WTC11 (cell line): ENCODE data around the gene CCNB2. TPM values are rescaled to one million over a fixed set of nuclear protein-coding genes. Genes with fewer than 3 reads are reported as not detected.

Source experiments
- ATAC-seq: fragments of 200-7000 bp; cut with Tn5 transposase; 2 replicates; pipeline ENCODE4 v1.10.0; 2021; ENCODE audit warnings: mild to moderate bottlenecking, moderate library complexity
- CTCF ChIA-PET: fragments of 300-600 bp; sonication (Branson Sonifier 250); formaldehyde crosslinking; loops from one replicate; lab custom pipeline; 2021; ENCODE audit warnings: antibody characterized with exemption; lab: Charles Lee
- POLR2A ChIA-PET: fragments of 350-600 bp; sonication (Branson Sonifier 250); formaldehyde crosslinking; loops from one replicate; lab custom pipeline; 2021; ENCODE audit warnings: antibody characterized with exemption; lab: Charles Lee
- DNase-seq: peaks from one replicate; pipeline ENCODE4 v3.0.0; 2021; ENCODE audit warnings: low spot score
- H3K27ac Mint-ChIP-seq: 2 replicates; pipeline ENCODE4 v1.8.0; 2021; ENCODE audit warnings: mixed read lengths
- H3K27me3 Mint-ChIP-seq: 2 replicates; pipeline ENCODE4 v1.8.0; 2021; ENCODE audit warnings: low read depth, mild to moderate bottlenecking, moderate library complexity, mixed read lengths
- H3K36me3 Mint-ChIP-seq: 2 replicates; pipeline ENCODE4 v1.8.0; 2021; ENCODE audit warnings: mixed read lengths
- H3K4me1 Mint-ChIP-seq: 2 replicates; pipeline ENCODE4 v1.8.0; 2022; ENCODE audit warnings: mixed read lengths
- H3K4me3 Mint-ChIP-seq: 2 replicates; pipeline ENCODE4 v1.8.0; 2021; ENCODE audit warnings: mild to moderate bottlenecking, moderate library complexity, mixed read lengths
- H3K9me3 Mint-ChIP-seq: 2 replicates; pipeline ENCODE4 v1.8.0; 2021; ENCODE audit warnings: mixed read lengths
- CBFB ChIP-seq: sonication (generic); formaldehyde crosslinking; IDR thresholded peaks from 2 replicates; pipeline ENCODE4 v1.8.1; 2022; ENCODE audit warnings: mild to moderate bottlenecking, low read depth, missing genetic modification reagents
- EMX1 ChIP-seq: fragments of 250-450 bp; sonication (Bioruptor Pico); IDR thresholded peaks from 2 replicates; pipeline ENCODE4 v1.8.0; 2021; ENCODE audit warnings: mild to moderate bottlenecking
- ESRRA ChIP-seq: sonication (generic); formaldehyde crosslinking; IDR thresholded peaks from 2 replicates; pipeline ENCODE4 v1.8.1; 2022; ENCODE audit warnings: mild to moderate bottlenecking, missing genetic modification reagents, borderline replicate concordance
- GTF2I ChIP-seq: fragments of 250-450 bp; sonication (Bioruptor Pico); conservative IDR thresholded peaks from 2 replicates; pipeline ENCODE4 v1.4.0; 2021; ENCODE audit warnings: mild to moderate bottlenecking
- KAT7 ChIP-seq: sonication (generic); formaldehyde crosslinking; IDR thresholded peaks from 2 replicates; pipeline ENCODE4 v1.8.1; 2023; ENCODE audit warnings: missing genetic modification reagents, mild to moderate bottlenecking, borderline replicate concordance
- MYBL2 ChIP-seq: sonication (generic); formaldehyde crosslinking; IDR thresholded peaks from 2 replicates; pipeline ENCODE4 v1.8.1; 2023; ENCODE audit warnings: mild to moderate bottlenecking, moderate library complexity, missing genetic modification reagents
- OVOL2 ChIP-seq: fragments of 250-450 bp; sonication (Bioruptor Pico); IDR thresholded peaks from 2 replicates; pipeline ENCODE4 v1.9.0; 2021; ENCODE audit warnings: mild to moderate bottlenecking, borderline replicate concordance
- RELA ChIP-seq: sonication (generic); formaldehyde crosslinking; IDR thresholded peaks from 2 replicates; pipeline ENCODE4 v1.8.1; 2022; ENCODE audit warnings: missing genetic modification reagents, mild to moderate bottlenecking, borderline replicate concordance
- RORB ChIP-seq: fragments of 250-450 bp; sonication (Bioruptor Pico); IDR thresholded peaks from 2 replicates; pipeline ENCODE4 v1.9.0; 2021; ENCODE audit warnings: mild to moderate bottlenecking
- TCF7 ChIP-seq: sonication (generic); formaldehyde crosslinking; IDR thresholded peaks from 2 replicates; pipeline ENCODE4 v1.8.0; 2022; ENCODE audit warnings: mild to moderate bottlenecking, low read depth, missing genetic modification reagents, moderate library complexity
- ZBTB21 ChIP-seq: sonication (generic); formaldehyde crosslinking; IDR thresholded peaks from 2 replicates; pipeline ENCODE4 v1.8.1; 2023; ENCODE audit warnings: mild to moderate bottlenecking, missing genetic modification reagents, borderline replicate concordance
- ZNF121 ChIP-seq: sonication (generic); formaldehyde crosslinking; IDR thresholded peaks from 2 replicates; pipeline ENCODE4 v1.8.0; 2023; ENCODE audit warnings: missing genetic modification reagents
- ZNF317 ChIP-seq: sonication (generic); formaldehyde crosslinking; IDR thresholded peaks from 2 replicates; pipeline ENCODE4 v1.8.1; 2023; ENCODE audit warnings: low read depth, mild to moderate bottlenecking, moderate library complexity, missing genetic modification reagents, borderline replicate concordance
- ZNF396 ChIP-seq: fragments of 250-450 bp; sonication (Bioruptor Pico); IDR thresholded peaks from 2 replicates; pipeline ENCODE4 v1.8.0; 2021; ENCODE audit warnings: mild to moderate bottlenecking, moderate library complexity, borderline replicate concordance
- ZNF416 ChIP-seq: fragments of 250-450 bp; sonication (Bioruptor Pico); IDR thresholded peaks from 2 replicates; pipeline ENCODE4 v1.9.0; 2021; ENCODE audit warnings: mild to moderate bottlenecking, inconsistent platforms
- ZNF423 ChIP-seq: fragments of 250-450 bp; sonication (Bioruptor Pico); IDR thresholded peaks from 2 replicates; pipeline ENCODE4 v2.1.2; 2022; ENCODE audit warnings: mild to moderate bottlenecking, moderate library complexity
- total RNA-seq: library from RNA; stranded (reverse); gene quantifications from 3 replicates; pipeline ENCODE4 v1.2.3, GENCODE V29; 2021
- TF ChIP-seq, protein P1 (sequence below): fragments of 250-450 bp; sonication (Bioruptor Pico); IDR thresholded peaks from 2 replicates; pipeline ENCODE4 v2.1.2; 2022; ENCODE audit warnings: mild to moderate bottlenecking, moderate library complexity
- TF ChIP-seq, protein P2 (sequence below): sonication (generic); formaldehyde crosslinking; IDR thresholded peaks from 2 replicates; pipeline ENCODE4 v1.8.1; 2023; ENCODE audit warnings: mild to moderate bottlenecking, missing genetic modification reagents
- TF ChIP-seq, protein P3 (sequence below): fragments of 250-450 bp; sonication (Bioruptor Pico); IDR thresholded peaks from 2 replicates; pipeline ENCODE4 v1.8.0; 2021; ENCODE audit warnings: mild to moderate bottlenecking
- TF ChIP-seq, protein P4 (sequence below): sonication (generic); formaldehyde crosslinking; IDR thresholded peaks from 2 replicates; pipeline ENCODE4 v1.8.1; 2023; ENCODE audit warnings: mild to moderate bottlenecking, missing genetic modification reagents, borderline replicate concordance

Gene CCNB2
- total RNA-seq, 1 experiment from 2014 or later = 93.3 TPM

DNA sequence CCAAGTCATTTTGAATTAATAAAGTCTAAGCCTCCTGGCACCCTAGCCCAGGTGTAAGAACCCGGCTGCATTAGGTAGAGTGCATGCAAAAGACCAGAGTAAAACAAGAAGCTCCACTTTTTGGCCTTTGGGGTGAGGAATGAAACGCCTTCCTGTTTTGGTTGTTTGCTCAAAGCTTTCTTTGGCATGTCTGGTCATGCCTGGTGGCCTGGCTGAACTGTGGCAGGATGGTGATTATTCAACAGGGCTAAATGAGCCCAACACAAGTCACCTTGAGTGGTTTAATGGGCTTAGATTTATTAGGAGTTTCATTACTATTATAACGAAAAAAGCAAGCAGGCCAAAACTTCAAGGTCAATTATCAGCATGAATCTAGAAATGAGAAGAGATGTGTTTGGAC is 60.8 kb downstream of the CCNB2 start:
- CTCF ChIA-PET = interaction anchor here (0.5 to 4.0 kb wide), 6 partner anchors 9 to 402 kb away, joined by 4 to 20 read pairs (median 4); no protein-coding TSS in a partner anchor
- peak overlapping the region; percentile 63 for H3K27ac Mint-ChIP-seq
- peaks cover 4% of the 10 kb centered on the region for H3K9me3 Mint-ChIP-seq
- peaks cover 22% of the 10 kb centered on the region for H3K4me1 Mint-ChIP-seq
- TF ChIP-seq, protein P1, sequence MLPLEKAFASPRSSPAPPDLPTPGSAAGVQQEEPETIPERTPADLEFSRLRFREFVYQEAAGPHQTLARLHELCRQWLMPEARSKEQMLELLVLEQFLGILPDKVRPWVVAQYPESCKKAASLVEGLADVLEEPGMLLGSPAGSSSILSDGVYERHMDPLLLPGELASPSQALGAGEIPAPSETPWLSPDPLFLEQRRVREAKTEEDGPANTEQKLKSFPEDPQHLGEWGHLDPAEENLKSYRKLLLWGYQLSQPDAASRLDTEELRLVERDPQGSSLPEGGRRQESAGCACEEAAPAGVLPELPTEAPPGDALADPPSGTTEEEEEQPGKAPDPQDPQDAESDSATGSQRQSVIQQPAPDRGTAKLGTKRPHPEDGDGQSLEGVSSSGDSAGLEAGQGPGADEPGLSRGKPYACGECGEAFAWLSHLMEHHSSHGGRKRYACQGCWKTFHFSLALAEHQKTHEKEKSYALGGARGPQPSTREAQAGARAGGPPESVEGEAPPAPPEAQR = no peak
- TF ChIP-seq RELA (CRISPR knock-in tag) (no peak), ZNF423 (CRISPR knock-in tag) (no peak), TCF7 (CRISPR knock-in tag) (no peak), GTF2I (CRISPR knock-in tag) (no peak), ZBTB21 (CRISPR knock-in tag) (no peak)
- TF ChIP-seq, protein P2, sequence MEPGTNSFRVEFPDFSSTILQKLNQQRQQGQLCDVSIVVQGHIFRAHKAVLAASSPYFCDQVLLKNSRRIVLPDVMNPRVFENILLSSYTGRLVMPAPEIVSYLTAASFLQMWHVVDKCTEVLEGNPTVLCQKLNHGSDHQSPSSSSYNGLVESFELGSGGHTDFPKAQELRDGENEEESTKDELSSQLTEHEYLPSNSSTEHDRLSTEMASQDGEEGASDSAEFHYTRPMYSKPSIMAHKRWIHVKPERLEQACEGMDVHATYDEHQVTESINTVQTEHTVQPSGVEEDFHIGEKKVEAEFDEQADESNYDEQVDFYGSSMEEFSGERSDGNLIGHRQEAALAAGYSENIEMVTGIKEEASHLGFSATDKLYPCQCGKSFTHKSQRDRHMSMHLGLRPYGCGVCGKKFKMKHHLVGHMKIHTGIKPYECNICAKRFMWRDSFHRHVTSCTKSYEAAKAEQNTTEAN (CRISPR knock-in tag) = no peak
- TF ChIP-seq, protein P3, sequence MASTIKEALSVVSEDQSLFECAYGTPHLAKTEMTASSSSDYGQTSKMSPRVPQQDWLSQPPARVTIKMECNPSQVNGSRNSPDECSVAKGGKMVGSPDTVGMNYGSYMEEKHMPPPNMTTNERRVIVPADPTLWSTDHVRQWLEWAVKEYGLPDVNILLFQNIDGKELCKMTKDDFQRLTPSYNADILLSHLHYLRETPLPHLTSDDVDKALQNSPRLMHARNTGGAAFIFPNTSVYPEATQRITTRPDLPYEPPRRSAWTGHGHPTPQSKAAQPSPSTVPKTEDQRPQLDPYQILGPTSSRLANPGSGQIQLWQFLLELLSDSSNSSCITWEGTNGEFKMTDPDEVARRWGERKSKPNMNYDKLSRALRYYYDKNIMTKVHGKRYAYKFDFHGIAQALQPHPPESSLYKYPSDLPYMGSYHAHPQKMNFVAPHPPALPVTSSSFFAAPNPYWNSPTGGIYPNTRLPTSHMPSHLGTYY (CRISPR knock-in tag) = no peak
- peaks cover 24% of the 10 kb centered on the region for H3K36me3 Mint-ChIP-seq
- H3K4me3 Mint-ChIP-seq = no peak overlapping the region
- DNase-seq (no peak), ATAC-seq (no peak)
- POLR2A ChIA-PET = no interaction called here
- no peaks in the 10 kb centered on the region for H3K27me3 Mint-ChIP-seq

DNA sequence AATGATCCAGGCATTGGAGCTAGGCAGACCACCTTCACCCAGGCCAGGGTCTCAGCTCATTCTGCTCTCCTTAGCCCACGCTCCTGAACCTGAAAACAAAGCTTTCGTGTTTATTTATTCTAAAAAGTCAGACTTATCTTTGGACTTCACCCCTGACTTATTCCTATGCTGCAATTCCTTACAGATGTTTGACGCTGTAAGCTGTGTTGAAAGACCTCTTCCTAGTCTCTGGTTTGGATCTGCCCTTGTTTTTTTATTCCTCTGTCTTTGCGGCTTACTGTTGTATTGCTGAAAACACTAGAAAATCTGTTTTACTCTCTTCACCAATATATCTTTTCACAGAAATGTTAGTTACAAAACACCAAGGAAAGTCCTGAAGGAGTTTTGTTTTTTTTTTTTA is 61.2 kb downstream of the CCNB2 start:
- H3K27me3 Mint-ChIP-seq = no peaks in the 10 kb centered on the region
- peaks cover 22% of the 10 kb centered on the region for H3K4me1 Mint-ChIP-seq
- peaks cover 4% of the 10 kb centered on the region for H3K9me3 Mint-ChIP-seq

More for the DNA sequence above, 61.2 kb downstream of the CCNB2 start:
- Mint-ChIP-seq H3K27ac (peak overlapping the region; percentile 63), H3K36me3 (peaks cover 20% of the 10 kb centered on the region), H3K4me3 (no peak overlapping the region)
- ATAC-seq (no peak), DNase-seq (no peak)
- CTCF ChIA-PET = interaction anchor here (0.5 to 4.0 kb wide), 6 partner anchors 9 to 402 kb away, joined by 4 to 20 read pairs (median 4); no protein-coding TSS in a partner anchor
- POLR2A ChIA-PET = no interaction called here
- TF ChIP-seq ZNF416 = no peak
- TF ChIP-seq CBFB (CRISPR knock-in tag) = no peak
- TF ChIP-seq ZNF317 = no peak
- TF ChIP-seq, protein P4, sequence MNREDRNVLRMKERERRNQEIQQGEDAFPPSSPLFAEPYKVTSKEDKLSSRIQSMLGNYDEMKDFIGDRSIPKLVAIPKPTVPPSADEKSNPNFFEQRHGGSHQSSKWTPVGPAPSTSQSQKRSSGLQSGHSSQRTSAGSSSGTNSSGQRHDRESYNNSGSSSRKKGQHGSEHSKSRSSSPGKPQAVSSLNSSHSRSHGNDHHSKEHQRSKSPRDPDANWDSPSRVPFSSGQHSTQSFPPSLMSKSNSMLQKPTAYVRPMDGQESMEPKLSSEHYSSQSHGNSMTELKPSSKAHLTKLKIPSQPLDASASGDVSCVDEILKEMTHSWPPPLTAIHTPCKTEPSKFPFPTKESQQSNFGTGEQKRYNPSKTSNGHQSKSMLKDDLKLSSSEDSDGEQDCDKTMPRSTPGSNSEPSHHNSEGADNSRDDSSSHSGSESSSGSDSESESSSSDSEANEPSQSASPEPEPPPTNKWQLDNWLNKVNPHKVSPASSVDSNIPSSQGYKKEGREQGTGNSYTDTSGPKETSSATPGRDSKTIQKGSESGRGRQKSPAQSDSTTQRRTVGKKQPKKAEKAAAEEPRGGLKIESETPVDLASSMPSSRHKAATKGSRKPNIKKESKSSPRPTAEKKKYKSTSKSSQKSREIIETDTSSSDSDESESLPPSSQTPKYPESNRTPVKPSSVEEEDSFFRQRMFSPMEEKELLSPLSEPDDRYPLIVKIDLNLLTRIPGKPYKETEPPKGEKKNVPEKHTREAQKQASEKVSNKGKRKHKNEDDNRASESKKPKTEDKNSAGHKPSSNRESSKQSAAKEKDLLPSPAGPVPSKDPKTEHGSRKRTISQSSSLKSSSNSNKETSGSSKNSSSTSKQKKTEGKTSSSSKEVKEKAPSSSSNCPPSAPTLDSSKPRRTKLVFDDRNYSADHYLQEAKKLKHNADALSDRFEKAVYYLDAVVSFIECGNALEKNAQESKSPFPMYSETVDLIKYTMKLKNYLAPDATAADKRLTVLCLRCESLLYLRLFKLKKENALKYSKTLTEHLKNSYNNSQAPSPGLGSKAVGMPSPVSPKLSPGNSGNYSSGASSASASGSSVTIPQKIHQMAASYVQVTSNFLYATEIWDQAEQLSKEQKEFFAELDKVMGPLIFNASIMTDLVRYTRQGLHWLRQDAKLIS = no peak
- TF ChIP-seq ESRRA (CRISPR knock-in tag) = no peak
- TF ChIP-seq EMX1 (CRISPR knock-in tag) = no peak
- no peak for TF ChIP-seq MYBL2
- no peak for TF ChIP-seq ZNF396
- no peak for TF ChIP-seq RORB (CRISPR knock-in tag)
- no peak for TF ChIP-seq KAT7 (CRISPR knock-in tag)
- no peak for TF ChIP-seq ZNF121
- TF ChIP-seq OVOL2 (CRISPR knock-in tag) = no peak
